Adipocyte (in vitro differentiated cells): ENCODE measurements around the gene CARD18.
"Not testable (repeated sequence)": the region's sequence is repeated elsewhere in the genome, so short reads cannot be mapped to it uniquely, and the experiment has no call there.

Experiments used
- DNase-seq: peaks from one replicate; pipeline ENCODE4 v3.0.0-alpha.2; 2015; ENCODE audit warnings: low read depth
- H3K27me3 ChIP-seq: replicated peaks from 2 replicates; pipeline ENCODE4 v1.7.0; 2013; ENCODE audit warnings: mild to moderate bottlenecking, low read length, moderate library complexity; ENCODE audit not compliant: control insufficient read depth, insufficient read depth
- H3K36me3 ChIP-seq: 2 replicates; pipeline ENCODE4 v1.7.0; 2013; ENCODE audit warnings: low read length, mild to moderate bottlenecking, moderate library complexity; ENCODE audit not compliant: control insufficient read depth, insufficient read depth, severe bottlenecking
- H3K4me1 ChIP-seq: 2 replicates; pipeline ENCODE4 v1.7.0; 2013; ENCODE audit warnings: mild to moderate bottlenecking, low read length, moderate library complexity; ENCODE audit not compliant: control insufficient read depth, insufficient read depth
- H3K4me3 ChIP-seq: 2 replicates; pipeline ENCODE4 v1.7.0; 2013; ENCODE audit warnings: mild to moderate bottlenecking, low read length, moderate library complexity
- H3K9ac ChIP-seq: 2 replicates; pipeline ENCODE4 v1.7.0; 2013; ENCODE audit warnings: mild to moderate bottlenecking, low read length, moderate library complexity
- H3K9me3 ChIP-seq: 2 replicates; pipeline ENCODE4 v1.7.0; 2013; ENCODE audit warnings: mild to moderate bottlenecking, low read length, moderate library complexity; ENCODE audit not compliant: control insufficient read depth

Gene CARD18

DNA sequence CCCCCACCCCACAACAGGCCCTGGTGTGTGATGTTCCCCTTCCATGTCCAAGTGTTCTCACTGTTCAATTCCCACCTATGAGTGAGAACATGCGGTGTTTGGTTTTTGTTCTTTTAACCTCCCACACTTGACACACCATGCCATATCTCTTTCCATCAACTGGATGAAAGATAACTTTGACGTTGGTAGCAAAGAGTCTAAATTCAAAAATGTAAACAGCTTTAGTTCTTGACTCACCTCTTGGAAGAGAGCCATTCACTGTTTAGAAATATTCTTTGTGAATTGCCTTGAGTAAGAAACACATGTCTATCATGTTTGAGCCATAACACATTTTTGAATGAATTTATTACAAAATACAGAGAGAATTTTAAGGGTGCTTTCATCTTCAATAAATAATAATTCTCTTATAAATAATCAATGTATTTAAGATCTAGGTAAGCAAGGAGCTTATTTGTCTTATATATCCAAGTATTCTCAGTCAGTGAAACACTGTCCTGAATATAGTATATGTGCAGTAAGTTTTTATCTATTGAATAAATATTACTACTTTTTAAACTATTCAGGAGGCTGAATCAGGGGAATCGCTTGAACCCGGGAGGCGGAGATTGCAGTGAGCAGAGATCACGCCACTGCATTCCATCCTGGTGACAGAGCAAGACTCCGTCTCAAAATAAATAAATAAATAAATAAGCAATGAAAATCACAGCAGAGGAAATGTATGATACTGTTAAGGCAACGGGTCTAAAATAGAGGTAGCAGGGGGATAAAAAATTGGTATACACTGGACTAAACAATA lies 6.7 kb downstream of the CARD18 start:
- no peaks in the 10 kb centered on the region for H3K27me3 ChIP-seq
- H3K9ac ChIP-seq = no peak overlapping the region
- H3K9me3 ChIP-seq = peaks cover 13% of the 10 kb centered on the region
- H3K36me3 ChIP-seq = no peaks in the 10 kb centered on the region
- no peaks in the 10 kb centered on the region for H3K4me1 ChIP-seq
- H3K4me3 ChIP-seq = no peak overlapping the region
- DNase-seq = peak; percentile 68

DNA sequence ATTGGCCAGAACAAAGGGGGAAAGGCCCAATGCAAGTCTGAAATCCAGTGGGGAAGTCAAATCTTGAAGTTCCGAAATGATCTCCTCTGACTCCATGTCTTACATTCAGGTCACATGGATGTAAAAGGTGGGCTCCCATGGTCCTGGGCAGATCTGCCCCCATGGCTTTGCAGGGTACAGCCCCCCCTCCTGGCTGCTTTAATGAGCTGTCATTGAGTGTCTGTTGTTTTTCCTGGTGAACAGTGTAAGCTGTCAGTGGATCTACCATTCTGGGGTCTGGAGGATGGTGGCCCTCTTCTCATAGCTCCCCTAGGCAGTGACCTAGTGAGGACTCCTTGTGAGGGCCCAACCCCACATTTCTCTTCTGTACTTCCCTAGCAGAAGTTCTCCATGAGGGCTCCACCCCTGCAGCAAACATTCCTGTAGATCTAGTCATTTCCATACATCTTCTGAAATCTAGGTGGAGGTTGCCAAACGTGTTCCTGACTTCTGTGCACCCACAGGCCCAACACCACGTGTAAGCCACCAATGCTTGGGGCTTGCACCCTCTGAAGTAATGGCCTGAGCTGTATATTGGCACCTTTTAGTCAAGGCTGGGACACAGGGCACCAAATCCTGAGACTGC lies 9.3 kb downstream of the CARD18 start:
- no peaks in the 10 kb centered on the region for H3K36me3 ChIP-seq
- no peak overlapping the region for H3K4me3 ChIP-seq
- no peaks in the 10 kb centered on the region for H3K27me3 ChIP-seq
- H3K4me1 ChIP-seq = no peaks in the 10 kb centered on the region
- H3K9me3 ChIP-seq = peaks cover 21% of the 10 kb centered on the region
- DNase-seq = no peak
- H3K9ac ChIP-seq = no peak overlapping the region

DNA sequence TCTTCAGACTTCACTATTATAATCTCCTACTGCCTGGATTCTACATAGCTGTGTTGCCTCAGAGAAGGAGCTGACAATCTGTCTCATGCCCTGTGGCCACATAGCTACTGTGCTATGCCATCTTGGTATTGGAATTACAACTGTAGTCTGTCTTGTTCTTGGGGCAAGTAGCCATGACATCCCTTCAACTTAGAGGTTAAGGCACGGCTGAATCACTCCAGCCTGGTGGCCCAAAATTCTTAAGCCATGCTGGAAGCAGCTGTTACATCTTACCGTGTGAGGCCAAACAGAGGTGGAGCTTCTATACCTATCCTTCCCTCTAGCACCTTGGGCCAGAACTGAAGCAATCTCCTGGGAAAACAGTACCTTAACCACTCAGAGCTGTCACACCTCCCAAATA lies 14.8 kb downstream of the CARD18 start:
- no peaks in the 10 kb centered on the region for H3K36me3 ChIP-seq
- H3K4me3 ChIP-seq = no peak overlapping the region
- DNase-seq = no peak

DNA sequence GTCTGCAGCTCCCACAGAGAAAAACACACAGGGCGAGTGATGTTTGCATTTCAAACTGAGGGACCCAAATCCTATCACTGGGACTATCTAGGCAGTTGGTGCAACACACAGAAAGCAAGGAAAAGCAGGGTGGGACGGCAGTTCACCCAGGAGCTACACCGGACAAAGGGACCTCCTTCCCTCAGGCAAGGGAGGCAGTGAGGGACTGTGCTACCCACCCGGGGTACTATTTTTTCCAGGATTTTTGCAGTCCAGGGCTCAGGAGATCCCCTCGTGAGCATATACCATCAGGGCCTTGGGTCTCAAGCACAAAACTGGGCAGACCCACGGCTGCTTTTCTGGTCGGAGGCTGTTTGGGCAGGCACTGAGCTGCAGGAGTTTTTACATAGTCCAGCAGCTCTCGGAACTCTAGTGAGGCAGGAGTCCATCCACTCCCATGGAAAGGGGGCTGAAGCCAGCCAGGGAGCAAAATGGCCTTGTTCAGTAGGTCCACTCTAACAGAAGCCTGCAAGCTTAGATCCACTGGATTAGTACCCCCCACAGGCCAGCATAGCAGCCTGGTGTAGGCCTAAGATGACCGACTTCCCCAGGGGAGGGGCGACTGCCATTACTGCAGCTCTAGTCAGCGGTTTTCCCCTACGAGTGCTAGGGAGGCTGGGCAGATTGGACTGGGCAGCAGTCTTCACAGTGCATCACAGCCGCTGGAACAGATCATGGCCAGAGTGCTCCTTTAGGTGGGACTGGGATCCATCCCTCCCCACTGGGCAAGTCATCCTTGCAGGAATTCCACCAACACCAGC lies 28.2 kb downstream of the CARD18 start:
- Histone ChIP-seq H3K27me3 (no peaks in the 10 kb centered on the region), H3K4me3 (no peak overlapping the region), H3K9ac (no peak overlapping the region), H3K4me1 (peaks cover 5% of the 10 kb centered on the region), H3K36me3 (no peaks in the 10 kb centered on the region), H3K9me3 (no peaks in the 10 kb centered on the region)
- DNase-seq = no peak

More for the DNA sequence above, 14.8 kb downstream of the CARD18 start:
- H3K4me1 ChIP-seq = no peaks in the 10 kb centered on the region
- no peak overlapping the region for H3K9ac ChIP-seq
- peaks cover 11% of the 10 kb centered on the region for H3K9me3 ChIP-seq
- H3K27me3 ChIP-seq = no peaks in the 10 kb centered on the region

DNA sequence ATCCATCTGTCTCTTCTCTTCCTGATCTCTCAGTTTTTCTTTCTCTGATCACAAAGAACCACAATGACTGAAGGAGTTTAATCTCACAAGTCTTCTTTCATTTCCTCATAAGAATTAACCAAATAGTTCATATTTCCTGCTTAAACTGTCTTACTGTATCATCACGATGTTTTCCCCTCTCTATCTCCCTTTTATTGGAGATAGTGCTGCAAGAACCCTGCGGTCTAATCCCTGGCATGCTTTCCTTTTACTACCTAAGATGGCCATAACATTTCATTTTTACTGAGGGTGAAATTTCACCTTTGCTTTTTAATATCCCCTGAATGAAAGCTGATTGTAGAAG lies 28.9 kb downstream of the CARD18 start:
- peaks cover 5% of the 10 kb centered on the region for H3K4me1 ChIP-seq
- peak overlapping the region; percentile 56 for H3K4me3 ChIP-seq
- H3K9me3 ChIP-seq = no peaks in the 10 kb centered on the region
- no peaks in the 10 kb centered on the region for H3K36me3 ChIP-seq
- no peaks in the 10 kb centered on the region for H3K27me3 ChIP-seq
- peak; percentile 1 for DNase-seq
- no peak overlapping the region for H3K9ac ChIP-seq

DNA sequence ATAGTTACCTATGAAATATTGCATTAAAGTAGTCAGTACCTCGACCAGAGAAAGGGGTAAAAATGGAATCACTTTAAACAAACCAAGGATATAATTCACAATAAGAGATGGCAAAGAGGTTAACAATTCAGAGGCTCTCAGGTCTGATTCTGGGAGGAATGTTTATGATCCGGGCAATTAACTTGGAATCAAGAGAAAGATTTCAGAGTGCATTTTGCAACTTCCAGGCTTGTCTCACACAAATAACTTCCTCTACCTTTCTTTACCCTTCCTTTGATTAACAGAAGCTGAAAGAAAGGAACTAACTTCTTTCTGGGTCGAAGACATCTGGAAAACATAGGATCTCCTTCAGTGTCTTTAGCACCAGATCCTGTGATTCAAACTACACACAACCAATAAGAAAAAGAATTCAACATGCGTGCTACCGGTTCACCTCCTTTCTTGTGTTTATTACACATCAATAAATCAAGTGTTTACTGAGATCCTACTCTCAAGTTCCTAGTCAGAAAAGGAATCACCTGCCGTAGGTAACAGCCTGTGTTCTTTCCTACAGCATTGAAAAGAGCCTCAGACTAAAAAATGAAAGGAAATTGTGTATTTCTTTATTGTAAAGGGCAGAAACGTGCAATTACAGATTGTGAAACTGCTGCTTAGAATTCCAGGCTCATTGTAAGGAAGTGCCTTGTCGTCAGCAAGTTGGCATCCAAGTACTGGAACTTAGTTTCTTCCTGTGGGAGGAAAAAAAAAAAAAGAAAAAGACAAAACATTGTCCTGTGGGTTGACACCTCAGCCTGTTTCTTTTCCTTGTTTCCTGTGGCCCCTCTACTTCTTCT lies 29.5 kb downstream of the CARD18 start:
- peak overlapping the region; percentile 56 for H3K4me3 ChIP-seq
- peak; percentile 57 for DNase-seq
- H3K9ac ChIP-seq = peak overlapping the region; percentile 34
- no peaks in the 10 kb centered on the region for H3K9me3 ChIP-seq
- no peaks in the 10 kb centered on the region for H3K36me3 ChIP-seq
- no peaks in the 10 kb centered on the region for H3K27me3 ChIP-seq
- H3K4me1 ChIP-seq = peaks cover 5% of the 10 kb centered on the region

DNA sequence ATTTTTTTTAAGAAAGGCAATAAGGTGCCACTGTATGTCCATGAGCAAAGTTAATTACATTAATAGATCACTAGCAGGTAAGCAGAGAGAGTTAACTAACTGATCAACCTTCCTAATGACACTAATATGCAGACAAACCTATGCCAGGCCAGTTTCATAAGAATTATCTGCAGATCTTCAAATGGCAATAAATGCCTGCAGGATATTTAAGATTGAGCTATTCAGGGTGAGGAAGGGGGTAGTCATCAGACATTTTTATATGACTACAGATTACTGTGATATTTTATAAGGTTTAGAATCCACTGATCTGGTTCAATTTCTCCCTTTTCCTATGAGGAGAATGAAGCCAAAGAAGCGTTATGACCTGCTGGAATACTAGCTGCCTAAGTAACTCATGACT lies 30.2 kb downstream of the CARD18 start:
- Histone ChIP-seq H3K9me3 (no peaks in the 10 kb centered on the region), H3K36me3 (no peaks in the 10 kb centered on the region), H3K9ac (no peak overlapping the region), H3K27me3 (no peaks in the 10 kb centered on the region), H3K4me1 (peaks cover 5% of the 10 kb centered on the region), H3K4me3 (no peak overlapping the region)
- DNase-seq = no peak

DNA sequence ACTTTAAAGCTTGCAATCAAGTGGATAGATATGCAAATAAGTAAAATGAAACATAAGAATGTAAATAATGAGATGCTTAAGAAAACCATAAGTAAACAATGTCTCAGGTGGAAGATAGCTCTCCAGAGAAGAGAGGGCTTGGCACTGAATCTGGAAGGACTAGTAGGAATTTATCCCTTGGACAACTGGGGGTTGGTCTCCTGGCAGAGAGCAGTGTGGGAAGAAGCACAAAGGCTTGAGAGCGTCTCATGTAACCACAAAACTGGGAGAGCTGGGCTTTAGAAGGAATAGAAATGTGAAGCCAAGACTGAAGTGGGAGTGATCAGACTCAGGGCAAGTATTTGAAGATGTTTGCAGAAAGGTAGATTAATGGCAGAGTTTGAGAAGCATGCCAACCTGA lies 31.3 kb downstream of the CARD18 start:
- Histone ChIP-seq H3K27me3 (no peaks in the 10 kb centered on the region), H3K36me3 (no peaks in the 10 kb centered on the region), H3K4me1 (peaks cover 5% of the 10 kb centered on the region), H3K9me3 (no peaks in the 10 kb centered on the region), H3K4me3 (no peak overlapping the region), H3K9ac (no peak overlapping the region)
- DNase-seq = no peak

DNA sequence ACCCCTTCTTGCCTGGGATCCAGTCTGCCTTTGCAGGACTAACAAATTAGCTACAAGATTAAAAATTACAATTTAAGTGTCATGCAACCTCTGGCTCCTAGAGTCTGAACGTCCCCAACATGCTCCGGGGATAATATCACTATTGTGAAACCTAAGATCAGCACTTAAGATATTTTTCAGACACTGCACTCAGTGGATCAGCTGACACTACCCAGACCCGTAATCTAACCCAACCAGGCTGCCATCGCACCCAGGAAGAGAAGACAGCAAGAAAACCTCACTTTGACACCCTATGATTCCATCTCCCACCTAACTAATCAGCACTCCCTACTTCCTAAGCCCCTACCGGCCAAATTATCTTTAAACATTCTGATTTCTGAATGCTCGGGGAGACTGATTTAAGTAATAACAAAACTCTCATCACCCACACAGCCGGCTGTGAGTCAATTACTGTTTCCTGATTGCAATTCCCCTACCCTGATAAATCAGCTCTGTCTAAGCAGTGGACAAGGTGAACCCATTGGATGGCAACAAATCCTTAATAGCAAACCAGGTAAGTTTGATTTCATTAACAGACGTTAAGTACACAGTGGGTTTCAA lies 32.2 kb downstream of the CARD18 start:
- H3K4me1 ChIP-seq, H3K9ac ChIP-seq, H3K9me3 ChIP-seq, H3K36me3 ChIP-seq, H3K4me3 ChIP-seq, DNase-seq, H3K27me3 ChIP-seq: not testable (repeated sequence)

DNA sequence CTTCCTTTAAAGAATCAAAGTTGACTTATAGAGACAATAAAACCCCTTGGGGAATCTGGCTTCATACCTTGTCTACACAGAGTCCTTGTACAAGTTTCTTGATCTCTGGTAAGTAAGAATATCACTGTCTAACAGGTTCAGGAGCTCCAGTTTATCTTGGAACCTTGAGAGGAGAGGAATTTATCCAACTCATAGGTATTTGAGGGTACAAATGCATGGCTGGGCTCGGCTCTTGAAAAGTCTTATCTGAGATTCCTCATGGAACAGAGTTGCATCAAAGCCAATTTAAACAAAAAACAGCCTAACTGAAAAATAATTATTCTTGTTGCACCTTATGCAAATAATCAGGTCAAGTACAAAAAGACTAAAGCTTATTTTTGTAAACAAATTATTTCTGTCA lies 33.4 kb downstream of the CARD18 start:
- H3K4me3 ChIP-seq = no peak overlapping the region
- peaks cover 9% of the 10 kb centered on the region for H3K4me1 ChIP-seq
- H3K9me3 ChIP-seq = no peaks in the 10 kb centered on the region
- DNase-seq = no peak
- H3K27me3 ChIP-seq = no peaks in the 10 kb centered on the region
- no peaks in the 10 kb centered on the region for H3K36me3 ChIP-seq
- H3K9ac ChIP-seq = no peak overlapping the region
